GM21381 (cell line): ENCODE data around the gene TSPAN15.

Experiments used
- ATAC-seq: cut with Tn5 transposase; IDR thresholded peaks from one replicate; pipeline ENCODE4 v1.9.1; 2021; ENCODE audit warnings: mild to moderate bottlenecking, moderate library complexity; ENCODE audit not compliant: unreplicated experiment

TSPAN15 gene

DNA sequence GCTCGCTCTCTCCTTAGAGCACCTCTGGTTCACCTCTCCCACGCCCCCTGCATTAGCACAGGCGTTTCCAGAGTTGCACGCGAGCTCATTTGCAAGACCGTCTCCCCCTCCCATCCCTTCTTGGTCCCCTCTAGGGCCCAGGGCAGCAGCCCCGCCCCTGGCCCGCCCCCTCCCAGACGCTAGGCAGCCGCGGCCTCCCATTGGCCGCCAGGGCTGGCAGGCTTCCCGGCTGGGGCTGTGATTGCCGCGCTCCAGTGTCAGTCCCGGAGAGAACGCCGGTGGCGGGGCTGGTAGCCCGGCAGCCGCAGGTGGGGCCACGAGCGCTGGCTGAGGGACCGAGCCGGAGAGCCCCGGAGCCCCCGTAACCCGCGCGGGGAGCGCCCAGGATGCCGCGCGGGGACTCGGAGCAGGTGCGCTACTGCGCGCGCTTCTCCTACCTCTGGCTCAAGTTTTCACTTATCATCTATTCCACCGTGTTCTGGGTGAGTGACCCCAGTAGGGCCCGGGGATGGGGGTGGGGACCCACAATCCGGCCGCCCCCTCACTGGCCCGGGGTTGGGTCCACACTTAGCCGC is at the start of gene TSPAN15:
Gene TSPAN15, plus strand, starts transcription at position 257 of the 575 bp plus-strand sequence. Its CDS starts 130 bp downstream, at position 387.
- peak; percentile 73 for ATAC-seq

GRCh38 chr10:69402386-69402785 is 48.9 kb upstream of the TSPAN15 start:
- no peak for ATAC-seq

DNA sequence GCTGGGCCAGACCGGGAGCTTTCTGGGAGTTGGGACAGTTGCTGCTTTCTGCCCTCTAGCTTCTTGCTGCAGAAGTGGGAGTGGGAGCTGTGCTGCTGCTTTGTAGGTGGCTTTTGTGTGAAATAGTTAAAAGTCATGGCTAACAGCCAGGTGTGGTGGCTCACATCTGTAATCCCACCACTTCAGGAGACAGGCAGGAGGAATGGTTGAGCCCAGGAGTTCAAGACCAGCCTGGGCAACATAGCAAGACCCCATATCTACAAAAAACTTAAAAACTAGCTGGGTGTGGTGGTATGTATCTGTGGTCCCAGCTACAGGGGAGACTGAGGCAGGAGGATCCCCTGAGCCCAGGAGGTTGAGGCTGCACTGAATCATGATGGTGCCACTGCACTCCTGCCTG is 48.2 kb upstream of the TSPAN15 start:
- no peak for ATAC-seq

DNA sequence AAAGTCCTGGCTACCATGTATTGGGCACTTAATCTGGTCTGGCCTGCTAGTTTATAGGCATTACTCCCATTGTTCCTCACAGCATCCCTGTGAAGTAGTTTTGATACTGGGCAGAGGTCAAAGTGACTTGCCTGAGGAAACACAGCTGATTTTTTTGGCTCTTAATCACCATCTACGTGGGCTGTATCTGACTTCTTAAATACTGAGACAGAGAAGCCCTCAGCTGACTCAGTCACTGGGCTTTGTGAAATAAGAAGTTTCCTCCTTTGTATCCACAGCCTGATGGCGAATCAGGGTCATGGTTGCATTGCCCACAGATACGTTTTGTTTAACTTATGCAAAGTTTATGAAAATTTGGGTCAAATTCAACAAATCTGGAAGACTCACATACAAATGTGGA is 47.7 kb upstream of the TSPAN15 start:
- ATAC-seq, result no peak

- no peak for ATAC-seq
Measured at GRCh38 chr10:69404786-69405185, 46.5 kb upstream of the TSPAN15 start.

DNA sequence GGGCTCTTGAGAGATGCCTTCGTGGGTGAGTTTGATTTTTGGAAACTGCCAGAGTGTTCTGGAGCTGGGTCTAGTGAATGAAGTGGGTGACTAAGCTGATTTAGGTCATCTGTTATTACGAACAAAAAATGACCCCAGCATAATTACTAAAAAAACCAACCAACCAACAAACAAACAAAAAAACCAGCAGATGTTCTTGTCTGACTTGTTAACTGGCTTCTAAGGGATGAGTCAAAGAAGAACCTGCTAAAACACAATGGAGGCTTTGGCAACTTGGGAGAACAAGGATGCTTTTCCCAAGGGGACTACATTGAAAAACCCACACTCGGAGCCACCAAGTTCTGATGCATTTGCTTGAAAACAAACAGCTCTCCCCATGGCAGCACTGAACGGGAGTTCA is 46.0 kb upstream of the TSPAN15 start:
- ATAC-seq, result no peak

DNA sequence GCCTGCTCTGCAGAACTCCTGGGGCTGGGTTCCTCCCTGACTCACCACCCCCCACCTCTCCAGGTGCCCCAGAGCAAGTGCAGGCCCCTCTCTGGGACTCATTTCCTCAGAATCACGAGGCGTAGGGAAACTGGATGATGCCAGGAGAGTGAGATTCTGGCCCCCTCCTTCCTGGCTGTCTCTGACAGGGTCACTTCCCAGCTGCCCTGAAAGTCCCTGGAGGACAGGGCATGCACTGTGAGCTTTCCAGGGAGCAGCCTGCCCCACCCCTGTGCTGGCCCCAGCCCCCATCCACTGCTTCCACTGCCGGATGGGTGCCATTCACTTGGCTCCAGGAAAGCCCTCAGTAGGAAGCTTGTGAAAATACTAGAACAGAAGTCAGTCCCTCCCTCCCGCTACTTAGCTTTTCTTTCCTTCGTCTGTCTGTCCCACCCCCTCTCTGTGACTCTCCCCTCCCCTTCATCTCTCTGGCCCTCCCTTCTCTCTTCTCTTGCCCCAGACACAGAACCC is 44.9 kb upstream of the TSPAN15 start:
- no peak for ATAC-seq

DNA sequence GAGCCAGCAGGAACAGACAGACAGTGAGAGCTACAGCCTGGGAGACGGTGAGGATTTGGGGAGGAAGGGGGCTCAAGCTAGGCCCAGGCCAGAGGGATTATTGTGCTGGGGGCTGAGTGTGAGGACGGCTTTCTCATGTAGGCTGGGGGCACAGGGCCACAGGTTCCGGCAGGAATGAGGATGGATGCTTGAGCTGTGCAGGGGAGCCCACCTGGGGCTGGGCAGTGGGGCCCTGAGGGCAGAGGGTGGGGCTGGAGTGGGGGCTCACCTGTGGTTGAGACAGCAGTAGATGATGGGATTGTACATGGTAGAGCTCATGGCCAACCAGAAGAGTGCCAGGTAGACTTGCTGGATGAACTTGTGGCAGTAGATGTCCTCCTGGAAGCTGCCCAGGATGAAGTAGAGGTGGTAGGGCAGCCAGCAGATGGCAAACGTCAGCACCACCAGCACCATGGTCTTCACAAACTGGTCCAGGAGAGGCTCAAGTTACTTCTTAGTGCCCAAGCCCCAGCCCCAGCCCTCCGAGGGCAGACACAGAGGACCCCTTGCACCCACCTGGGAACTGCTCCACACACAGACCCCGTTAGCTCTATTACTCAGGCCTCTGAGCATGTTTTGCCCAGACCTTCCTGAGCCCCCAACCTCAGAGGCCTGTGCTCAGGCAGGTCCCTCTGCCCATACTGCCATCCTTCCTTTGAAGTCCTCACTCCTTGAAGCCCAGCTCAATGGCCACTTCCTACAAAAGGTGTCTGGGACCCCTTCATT is 44.3 kb upstream of the TSPAN15 start:
- ATAC-seq, result no peak

DNA sequence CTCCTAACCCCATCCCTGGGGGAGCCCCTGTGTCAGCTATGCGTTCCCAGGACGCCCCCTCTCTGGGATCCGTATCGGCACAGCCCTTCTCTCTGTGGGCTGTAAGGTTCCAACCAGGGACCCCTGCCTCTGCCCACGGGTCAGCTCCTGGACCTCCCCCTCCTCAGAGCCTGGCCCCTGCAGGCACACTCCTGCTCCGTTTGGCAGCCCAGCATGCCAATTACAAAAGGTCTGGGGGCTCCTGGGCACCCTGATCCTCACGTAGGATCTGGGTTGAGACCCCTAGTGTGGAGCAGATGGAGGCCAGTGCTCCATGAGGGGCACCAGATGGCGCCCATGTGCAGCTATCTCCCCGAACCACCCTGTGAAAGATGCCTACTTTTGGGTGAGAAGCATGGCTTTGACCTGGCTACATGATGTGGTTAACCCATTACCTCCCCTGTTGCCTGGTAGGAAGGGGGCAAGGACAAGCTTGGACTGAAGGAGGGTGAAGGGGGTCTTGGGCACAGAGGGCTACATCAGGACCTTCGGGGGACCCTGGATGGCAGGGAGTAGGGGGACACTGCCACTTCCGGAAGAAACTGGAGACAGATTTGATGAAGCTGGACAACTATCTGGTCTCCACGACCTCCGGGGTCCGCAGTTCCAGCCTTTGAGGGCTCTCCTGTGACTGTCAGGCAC is 43.5 kb upstream of the TSPAN15 start:
- no peak for ATAC-seq

GRCh38 chr10:69408318-69409175 is 42.7 kb upstream of the TSPAN15 start:
- ATAC-seq, result peak; percentile 81

- no peak for ATAC-seq
Measured at GRCh38 chr10:69409176-69409495, 42.1 kb upstream of the TSPAN15 start.

- ATAC-seq, result no peak
Measured at GRCh38 chr10:69409968-69410367, 41.3 kb upstream of the TSPAN15 start.

DNA sequence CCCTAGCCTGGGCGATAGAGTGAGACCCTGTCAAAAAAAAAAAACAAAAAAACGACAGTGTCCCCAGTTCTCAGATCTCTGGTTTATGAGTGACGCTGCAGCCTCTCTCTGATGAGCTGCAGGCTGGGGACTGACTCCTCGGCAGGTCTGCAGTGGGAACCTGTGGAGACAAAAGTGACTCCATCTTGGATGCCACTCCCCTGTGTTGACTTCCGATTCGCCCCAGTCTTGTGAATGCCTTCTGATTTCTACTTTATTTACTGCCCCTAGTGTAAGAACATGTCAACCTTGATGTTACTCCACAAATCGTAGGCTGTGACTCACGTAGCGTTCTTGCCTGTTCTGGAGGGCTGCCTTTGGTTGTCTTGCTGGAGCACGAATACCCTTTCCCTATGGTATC is 40.8 kb upstream of the TSPAN15 start:
- no peak for ATAC-seq

- no peak for ATAC-seq
Measured at GRCh38 chr10:69411476-69411875, 39.8 kb upstream of the TSPAN15 start.

GRCh38 chr10:69412232-69412790 is 39.0 kb upstream of the TSPAN15 start:
- ATAC-seq, result no peak

DNA sequence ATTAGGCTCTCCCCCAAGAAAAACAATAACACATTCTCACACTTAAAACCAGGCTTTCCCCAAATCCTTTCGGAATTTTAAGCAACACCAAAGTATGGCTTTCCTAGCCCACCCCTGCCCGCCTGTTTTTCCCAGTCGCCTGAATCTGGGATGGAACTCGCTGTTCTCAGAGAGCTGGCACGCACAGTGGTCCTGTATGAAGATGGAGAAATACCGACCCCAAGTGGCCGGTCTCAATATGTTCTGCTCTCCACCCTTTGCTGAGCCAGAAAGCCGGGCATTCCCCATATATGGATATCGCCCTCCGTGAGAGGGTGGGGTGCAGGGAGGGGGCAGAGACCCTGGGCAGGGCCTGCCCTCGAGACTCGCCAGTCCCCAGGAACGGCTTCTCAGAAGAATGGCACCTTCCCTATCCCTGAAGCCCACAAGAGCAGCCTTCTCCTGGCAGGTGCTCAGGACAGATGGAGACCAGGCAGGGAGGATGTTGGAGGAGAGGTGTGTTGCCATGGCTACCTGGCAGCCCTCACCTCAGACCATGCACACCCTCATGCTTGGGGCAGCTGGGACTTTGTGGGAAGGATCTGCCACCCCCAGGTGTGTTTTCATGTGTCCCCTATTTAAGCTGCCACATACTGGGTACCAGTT is 37.9 kb upstream of the TSPAN15 start:
- ATAC-seq, result no peak

GRCh38 chr10:69414036-69415018 is 36.9 kb upstream of the TSPAN15 start:
- no peak for ATAC-seq

DNA sequence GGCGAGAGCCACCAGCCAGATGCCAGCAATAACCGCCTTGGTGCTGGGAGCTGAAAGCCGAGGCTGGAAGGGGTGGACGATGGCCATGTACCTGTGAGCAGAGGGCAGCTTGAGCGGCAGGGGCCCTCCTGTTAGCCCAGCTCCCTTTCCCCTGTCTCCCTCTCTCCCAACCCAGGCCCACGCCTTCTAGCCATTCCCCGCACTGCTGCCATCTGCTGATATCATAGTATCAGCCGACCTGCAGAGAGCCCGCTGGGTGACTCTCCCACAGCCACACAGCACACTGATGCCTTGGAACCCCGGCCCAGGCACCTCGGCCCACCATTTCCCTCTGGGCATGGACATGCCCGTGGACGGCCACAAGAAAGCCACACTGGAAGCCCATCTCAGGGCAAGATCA is 36.2 kb upstream of the TSPAN15 start:
- no peak for ATAC-seq

GRCh38 chr10:69415951-69416350 is 35.3 kb upstream of the TSPAN15 start:
- ATAC-seq, result no peak
